HL-60/S4 treated with retinoic acid at 250 ng/mL for 4 days and 3 days (cell line): ENCODE measurements around the gene H2BW1.
"Not testable (repeated sequence)": the region's sequence is repeated elsewhere in the genome, so short reads cannot be mapped to it uniquely, and the experiment has no call there.

Source experiments
- in situ Hi-C: fragments of 300-500 bp; cut with MboI; formaldehyde crosslinking; loops from 2 replicates; pipeline ENCODE4 v1.7.0; 2022; ENCODE audit warnings: low sequenced_read_pairs

H2BW1 gene

GRCh38 chrX:104013606-104014005, at the start of gene H2BW1:
TSS of gene H2BW1 (minus strand) at chrX:104013708. CDS start at chrX:104013576, 132 bp downstream.
- in situ Hi-C loops: no loop called here

- in situ Hi-C loops: not testable (repeated sequence)
These were observed 49.1 kb upstream of the H2BW1 start for GRCh38 chrX:104062636-104063035.

GRCh38 chrX:104054956-104055355, 41.4 kb upstream of the H2BW1 start:
- in situ Hi-C loops: not testable (repeated sequence)

GRCh38 chrX:104047171-104047570, 33.7 kb upstream of the H2BW1 start:
- in situ Hi-C loops: no loop called here

- in situ Hi-C loops: no loop called here
These were observed 32.1 kb upstream of the H2BW1 start for GRCh38 chrX:104045642-104046041.

GRCh38 chrX:104041003-104041402, 27.5 kb upstream of the H2BW1 start:
- in situ Hi-C loops: no loop called here

GRCh38 chrX:104039689-104040505, 26.4 kb upstream of the H2BW1 start, which contains the start of gene H2BW2:
TSS of gene H2BW2 (plus strand) at chrX:104039956. CDS start at chrX:104039995, 39 bp downstream.
- in situ Hi-C loops: no loop called here

- in situ Hi-C loops: no loop called here
These were observed 4.6 kb upstream of the H2BW1 start for GRCh38 chrX:104018126-104018525.

GRCh38 chrX:104015576-104015975, 2.1 kb upstream of the H2BW1 start:
- in situ Hi-C loops: not testable (repeated sequence)

GRCh38 chrX:104013158-104013557, 350 bp downstream of the H2BW1 start:
- in situ Hi-C loops: no loop called here

GRCh38 chrX:104008831-104009230, 4.7 kb downstream of the H2BW1 start:
- in situ Hi-C loops: no loop called here

GRCh38 chrX:103999234-103999633, 14.3 kb downstream of the H2BW1 start:
- in situ Hi-C loops: no loop called here

GRCh38 chrX:103983508-103983907, 30.0 kb downstream of the H2BW1 start:
- in situ Hi-C loops: not testable (repeated sequence)

GRCh38 chrX:103962411-103963278, 50.9 kb downstream of the H2BW1 start, which contains the start of gene TMSB15B:
TSS of gene TMSB15B (plus strand) at chrX:103962627.
- in situ Hi-C loops: not testable (repeated sequence)
